ENCODE measurements around the gene WDR45B. TPM values are rescaled to one million over a fixed set of nuclear protein-coding genes. Genes with fewer than 3 reads are reported as not detected.

Gene WDR45B
- polyA plus RNA-seq, 1 donor from 2014 or later, result 131 TPM

- H3K79me2 ChIP-seq (replicated peaks; ENCODE audit: insufficient read depth, low read length), result no peaks in the 10 kb centered on the region
- no peaks in the 10 kb centered on the region for H3K9me2 ChIP-seq (ENCODE audit: insufficient read depth, low read length)
- H3K9me3 ChIP-seq (ENCODE audit: low read length), result no peaks in the 10 kb centered on the region
- H3K27ac ChIP-seq (ENCODE audit: low read length), result no peak overlapping the region
- H3K36me3 ChIP-seq (ENCODE audit: insufficient read depth, low read length), result peaks cover 10% of the 10 kb centered on the region
- no peaks in the 10 kb centered on the region for H3K27me3 ChIP-seq (ENCODE audit: insufficient read depth, low read depth, low read length)
- H3K9ac ChIP-seq (ENCODE audit: low read length), result no peak overlapping the region
- TF ChIP-seq, protein P1, sequence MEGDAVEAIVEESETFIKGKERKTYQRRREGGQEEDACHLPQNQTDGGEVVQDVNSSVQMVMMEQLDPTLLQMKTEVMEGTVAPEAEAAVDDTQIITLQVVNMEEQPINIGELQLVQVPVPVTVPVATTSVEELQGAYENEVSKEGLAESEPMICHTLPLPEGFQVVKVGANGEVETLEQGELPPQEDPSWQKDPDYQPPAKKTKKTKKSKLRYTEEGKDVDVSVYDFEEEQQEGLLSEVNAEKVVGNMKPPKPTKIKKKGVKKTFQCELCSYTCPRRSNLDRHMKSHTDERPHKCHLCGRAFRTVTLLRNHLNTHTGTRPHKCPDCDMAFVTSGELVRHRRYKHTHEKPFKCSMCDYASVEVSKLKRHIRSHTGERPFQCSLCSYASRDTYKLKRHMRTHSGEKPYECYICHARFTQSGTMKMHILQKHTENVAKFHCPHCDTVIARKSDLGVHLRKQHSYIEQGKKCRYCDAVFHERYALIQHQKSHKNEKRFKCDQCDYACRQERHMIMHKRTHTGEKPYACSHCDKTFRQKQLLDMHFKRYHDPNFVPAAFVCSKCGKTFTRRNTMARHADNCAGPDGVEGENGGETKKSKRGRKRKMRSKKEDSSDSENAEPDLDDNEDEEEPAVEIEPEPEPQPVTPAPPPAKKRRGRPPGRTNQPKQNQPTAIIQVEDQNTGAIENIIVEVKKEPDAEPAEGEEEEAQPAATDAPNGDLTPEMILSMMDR (IDR thresholded peaks at IDR 0.05; ENCODE audit: poor library complexity, severe bottlenecking), result no peak
- TF ChIP-seq SMC3 (conservative IDR thresholded peaks at IDR 0.05; ENCODE audit: poor library complexity) (no peak), POLR2AphosphoS5 (IDR thresholded peaks at IDR 0.05) (no peak), MXI1 (conservative IDR thresholded peaks at IDR 0.05; ENCODE audit: poor library complexity, severe bottlenecking) (no peak), RAD21 (conservative IDR thresholded peaks at IDR 0.05) (no peak), REST (IDR thresholded peaks at IDR 0.05; ENCODE audit: borderline replicate concordance) (no peak), EP300 (conservative IDR thresholded peaks at IDR 0.05; ENCODE audit: poor library complexity, severe bottlenecking) (no peak), EZH2 (IDR thresholded peaks at IDR 0.05; ENCODE audit: borderline replicate concordance, insufficient read depth, low read length, poor library complexity, severe bottlenecking) (no peak), TAF1 (IDR thresholded peaks at IDR 0.05; ENCODE audit: low read depth) (no peak)
- no peaks in the 10 kb centered on the region for H4K20me1 ChIP-seq (ENCODE audit: insufficient read depth)
- no peak overlapping the region for H2AFZ ChIP-seq (ENCODE audit: low read depth, low read length)
- no peak overlapping the region for H3K4me2 ChIP-seq (ENCODE audit: low read length)
- H3F3A ChIP-seq (ENCODE audit: insufficient read depth, low read length, poor library complexity, severe bottlenecking), result no peaks in the 10 kb centered on the region
- H3K4me3 ChIP-seq (ENCODE audit: low read length), result no peak overlapping the region
These were observed 14.5 kb upstream of the WDR45B start for GRCh38 chr17:82662711-82663261.

GRCh38 chr17:82661717-82662683, 13.8 kb upstream of the WDR45B start:
- H3K36me3 ChIP-seq (ENCODE audit: insufficient read depth, low read length), result peaks cover 10% of the 10 kb centered on the region
- no peak overlapping the region for H2AFZ ChIP-seq (ENCODE audit: low read depth, low read length)
- no peak overlapping the region for H3K9ac ChIP-seq (ENCODE audit: low read length)
- H4K20me1 ChIP-seq (ENCODE audit: insufficient read depth), result no peaks in the 10 kb centered on the region
- no peaks in the 10 kb centered on the region for H3F3A ChIP-seq (ENCODE audit: insufficient read depth, low read length, poor library complexity, severe bottlenecking)
- TF ChIP-seq SMC3 (conservative IDR thresholded peaks at IDR 0.05; ENCODE audit: poor library complexity) (no peak), RAD21 (conservative IDR thresholded peaks at IDR 0.05) (no peak), REST (IDR thresholded peaks at IDR 0.05; ENCODE audit: borderline replicate concordance) (no peak)
- H3K27me3 ChIP-seq (ENCODE audit: insufficient read depth, low read depth, low read length), result no peaks in the 10 kb centered on the region
- H3K27ac ChIP-seq (ENCODE audit: low read length), result no peak overlapping the region
- no peaks in the 10 kb centered on the region for H3K9me2 ChIP-seq (ENCODE audit: insufficient read depth, low read length)
- no peak overlapping the region for H3K4me2 ChIP-seq (ENCODE audit: low read length)
- no peaks in the 10 kb centered on the region for H3K9me3 ChIP-seq (ENCODE audit: low read length)
- H3K79me2 ChIP-seq (replicated peaks; ENCODE audit: insufficient read depth, low read length), result no peaks in the 10 kb centered on the region
- H3K4me3 ChIP-seq (ENCODE audit: low read length), result no peak overlapping the region
